ENCODE results near the gene MRPS26. TPM values are rescaled to one million over a fixed set of nuclear protein-coding genes. Genes with fewer than 3 reads are reported as not detected.

The MRPS26 gene
- polyA plus RNA-seq, 3 donors = 19.4 to 36.6 (median 29.8) TPM

GRCh38 chr20:3046677-3047462 lies 1.0 kb downstream of the MRPS26 start:
- Histone ChIP-seq H3K4me3 (replicated peaks in 1 of 3; ENCODE audit: low read depth in 2 of 3, low read length in 3 of 3) (peak overlapping the region; percentile 65 to 97 (median 88)), H3K9ac (ENCODE audit: insufficient read depth, low read length, poor library complexity, severe bottlenecking) (peak overlapping the region; percentile 80), H3K36me3 (replicated peaks in 1 of 2; ENCODE audit: control insufficient read depth in 1 of 2, insufficient read depth in 2 of 2, low read length in 2 of 2) (peaks cover 20 to 38% of the 10 kb centered on the region in 2 donors), H4K20me1 (ENCODE audit: insufficient read depth, low read length) (no peaks in the 10 kb centered on the region), H2AFZ (ENCODE audit: insufficient read depth, low read depth, low read length, poor library complexity, severe bottlenecking) (peak overlapping the region; percentile 99), H3K27ac (ENCODE audit: low read depth in 1 of 2, low read length in 2 of 2) (no peak overlapping the region), H3K4me2 (replicated peaks; ENCODE audit: extremely low read depth, low read length, poor library complexity, severe bottlenecking) (peak overlapping the region; percentile 99), H3K79me2 (ENCODE audit: insufficient read depth, low read length) (peaks cover 7% of the 10 kb centered on the region), H3K9me3 (replicated peaks in 1 of 2; ENCODE audit: control insufficient read depth in 1 of 2, insufficient read depth in 1 of 2, low read length in 2 of 2) (no peaks in the 10 kb centered on the region), H3K27me3 (ENCODE audit: control insufficient read depth in 2 of 2, insufficient read depth in 2 of 2, low read length in 2 of 2) (no peaks in the 10 kb centered on the region), H3K4me1 (ENCODE audit: control insufficient read depth in 1 of 2, insufficient read depth in 2 of 2, low read length in 2 of 2) (peaks cover 16 to 26% of the 10 kb centered on the region in 2 donors)
- Mint-ChIP-seq H3K27me3 (ENCODE audit: low read depth in 3 of 3) (peaks cover 0 to 2% (median 1%) of the 10 kb centered on the region in 3 donors), H3K36me3 (peaks cover 31 to 35% of the 10 kb centered on the region in 2 donors), H3K9me3 (no peaks in the 10 kb centered on the region), H3K4me1 (peaks cover 19% of the 10 kb centered on the region), H3K4me3 (peak overlapping the region; percentile 80 to 87), H3K27ac (peak overlapping the region in 5 of 7 donors; percentile 21 to 70 (median 35))
- intact Hi-C loops (cut with micrococcal nuclease) = loop anchor here in 1 of 2 donors (5.0 kb wide), 1 partner anchor 155 kb away; the partner anchor contains the start of gene DDRGK1
- WGBS (ENCODE audit: insufficient coverage) = 47% methylated on average over 35 of the region's 39 CpGs
- TF ChIP-seq, protein P1, sequence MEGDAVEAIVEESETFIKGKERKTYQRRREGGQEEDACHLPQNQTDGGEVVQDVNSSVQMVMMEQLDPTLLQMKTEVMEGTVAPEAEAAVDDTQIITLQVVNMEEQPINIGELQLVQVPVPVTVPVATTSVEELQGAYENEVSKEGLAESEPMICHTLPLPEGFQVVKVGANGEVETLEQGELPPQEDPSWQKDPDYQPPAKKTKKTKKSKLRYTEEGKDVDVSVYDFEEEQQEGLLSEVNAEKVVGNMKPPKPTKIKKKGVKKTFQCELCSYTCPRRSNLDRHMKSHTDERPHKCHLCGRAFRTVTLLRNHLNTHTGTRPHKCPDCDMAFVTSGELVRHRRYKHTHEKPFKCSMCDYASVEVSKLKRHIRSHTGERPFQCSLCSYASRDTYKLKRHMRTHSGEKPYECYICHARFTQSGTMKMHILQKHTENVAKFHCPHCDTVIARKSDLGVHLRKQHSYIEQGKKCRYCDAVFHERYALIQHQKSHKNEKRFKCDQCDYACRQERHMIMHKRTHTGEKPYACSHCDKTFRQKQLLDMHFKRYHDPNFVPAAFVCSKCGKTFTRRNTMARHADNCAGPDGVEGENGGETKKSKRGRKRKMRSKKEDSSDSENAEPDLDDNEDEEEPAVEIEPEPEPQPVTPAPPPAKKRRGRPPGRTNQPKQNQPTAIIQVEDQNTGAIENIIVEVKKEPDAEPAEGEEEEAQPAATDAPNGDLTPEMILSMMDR (IDR thresholded peaks at IDR 0.05) = no peak
- no peak for DNase-seq

- TF ChIP-seq, protein P1 (IDR thresholded peaks at IDR 0.05) = no peak
- Mint-ChIP-seq H3K9me3 (no peaks in the 10 kb centered on the region), H3K4me3 (peak overlapping the region in 1 of 2 donors; percentile 16), H3K27me3 (ENCODE audit: low read depth in 3 of 3) (peaks cover 0 to 2% (median 1%) of the 10 kb centered on the region in 3 donors), H3K27ac (peak overlapping the region in 2 of 7 donors; percentile 57 to 63), H3K36me3 (peaks cover 27 to 29% of the 10 kb centered on the region in 2 donors), H3K4me1 (peaks cover 19% of the 10 kb centered on the region)
- DNase-seq = no peak
- peaks cover 16 to 26% of the 10 kb centered on the region in 2 donors for H3K4me1 ChIP-seq (ENCODE audit: control insufficient read depth in 1 of 2, insufficient read depth in 2 of 2, low read length in 2 of 2)
- H3K36me3 ChIP-seq (replicated peaks in 1 of 2; ENCODE audit: control insufficient read depth in 1 of 2, insufficient read depth in 2 of 2, low read length in 2 of 2) = peaks cover 20 to 34% of the 10 kb centered on the region in 2 donors
- no peaks in the 10 kb centered on the region for H3K27me3 ChIP-seq (ENCODE audit: control insufficient read depth in 2 of 2, insufficient read depth in 2 of 2, low read length in 2 of 2)
- H3K27ac ChIP-seq (ENCODE audit: low read depth in 1 of 2, low read length in 2 of 2) = no peak overlapping the region
- no peak overlapping the region for H2AFZ ChIP-seq (ENCODE audit: insufficient read depth, low read depth, low read length, poor library complexity, severe bottlenecking)
- intact Hi-C loops (cut with micrococcal nuclease) = loop anchor here in 1 of 2 donors (5.0 kb wide), 1 partner anchor 155 kb away; the partner anchor contains the start of gene DDRGK1
- 95% methylated on average over 9 of the region's 14 CpGs for WGBS (ENCODE audit: insufficient coverage)
- no peak overlapping the region for H3K4me3 ChIP-seq (replicated peaks in 1 of 3; ENCODE audit: low read depth in 2 of 3, low read length in 3 of 3)
- no peaks in the 10 kb centered on the region for H3K9me3 ChIP-seq (replicated peaks in 1 of 2; ENCODE audit: control insufficient read depth in 1 of 2, insufficient read depth in 1 of 2, low read length in 2 of 2)
- H3K4me2 ChIP-seq (replicated peaks; ENCODE audit: extremely low read depth, low read length, poor library complexity, severe bottlenecking) = no peak overlapping the region
- H4K20me1 ChIP-seq (ENCODE audit: insufficient read depth, low read length) = no peaks in the 10 kb centered on the region
- H3K79me2 ChIP-seq (ENCODE audit: insufficient read depth, low read length) = peaks cover 7% of the 10 kb centered on the region
- no peak overlapping the region for H3K9ac ChIP-seq (ENCODE audit: insufficient read depth, low read length, poor library complexity, severe bottlenecking)
Measured at GRCh38 chr20:3047486-3048419, 1.9 kb downstream of the MRPS26 start.

Measured in CD14-positive monocyte (primary cell).